Muscle layer of duodenum (tissue), 2 donors: Measurements from ENCODE around the gene CA6.
"Not testable (repeated sequence)": the region's sequence is repeated elsewhere in the genome, so short reads cannot be mapped to it uniquely, and the experiment has no call there.

Experiments
- H3K27ac ChIP-seq: one replicate; pipeline ENCODE4 v1.7.0; 2013; ENCODE audit warnings: mild to moderate bottlenecking, low read length
- H3K27me3 ChIP-seq: one replicate; pipeline ENCODE4 v1.7.0; 2013; ENCODE audit warnings: low read depth, mild to moderate bottlenecking, control low read depth, low read length
- H3K36me3 ChIP-seq, 2 donors: one replicate each; pipeline ENCODE4 v1.7.0; 2013; ENCODE audit warnings: low read length in 2 of 2, control low read depth in 1 of 2, mild to moderate bottlenecking in 1 of 2; ENCODE audit not compliant: insufficient read depth in 2 of 2, control insufficient read depth in 1 of 2
- H3K4me1 ChIP-seq, 2 donors: one replicate each; pipeline ENCODE4 v1.7.0; 2013; ENCODE audit warnings: low read length in 2 of 2, mild to moderate bottlenecking in 2 of 2, control low read depth in 1 of 2, moderate library complexity in 1 of 2; ENCODE audit not compliant: insufficient read depth in 2 of 2, control insufficient read depth in 1 of 2
- H3K4me3 ChIP-seq, 2 donors: one replicate each; pipeline ENCODE4 v1.7.0; 2013; ENCODE audit warnings: low read length in 2 of 2, low read depth in 1 of 2, mild to moderate bottlenecking in 1 of 2
- H3K9me3 ChIP-seq, 2 donors: one replicate each; pipeline ENCODE4 v1.7.0; 2013; ENCODE audit warnings: low read length in 2 of 2, control low read depth in 1 of 2, mild to moderate bottlenecking in 1 of 2; ENCODE audit not compliant: control insufficient read depth in 1 of 2
- donor health status: healthy.

Gene CA6

DNA sequence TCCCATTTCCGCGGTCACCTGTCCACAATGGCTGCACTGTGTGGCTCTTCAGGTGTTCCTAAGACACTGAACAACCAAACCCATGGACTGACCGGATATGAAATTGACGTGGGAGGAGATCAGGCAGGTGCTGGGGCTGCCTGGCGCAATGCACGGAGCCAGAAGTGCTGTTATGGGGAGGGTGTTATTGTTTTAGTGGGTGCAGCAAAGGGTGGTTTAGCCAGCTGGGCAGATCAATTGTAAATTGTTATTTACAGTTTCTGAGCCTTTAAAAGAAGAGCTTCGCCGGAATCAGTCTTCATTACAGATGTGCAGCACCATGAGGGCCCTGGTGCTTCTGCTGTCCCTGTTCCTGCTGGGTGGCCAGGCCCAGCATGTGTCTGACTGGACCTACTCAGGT is at the start of gene CA6:
Gene CA6 (plus strand): TSS at position 301 of the 400 bp plus-strand sequence. CDS start 19 bp downstream, at position 320.
- H3K36me3 ChIP-seq, result no peaks in the 10 kb centered on the region
- no peaks in the 10 kb centered on the region for H3K9me3 ChIP-seq
- no peak within 1 kb of the TSS for H3K27ac ChIP-seq
- H3K4me3 ChIP-seq, result no peak within 1 kb of the TSS
- no peaks in the 10 kb centered on the region for H3K27me3 ChIP-seq
- H3K4me1 ChIP-seq, result peaks cover 0 to 8% of the 10 kb centered on the region in 2 donors

DNA sequence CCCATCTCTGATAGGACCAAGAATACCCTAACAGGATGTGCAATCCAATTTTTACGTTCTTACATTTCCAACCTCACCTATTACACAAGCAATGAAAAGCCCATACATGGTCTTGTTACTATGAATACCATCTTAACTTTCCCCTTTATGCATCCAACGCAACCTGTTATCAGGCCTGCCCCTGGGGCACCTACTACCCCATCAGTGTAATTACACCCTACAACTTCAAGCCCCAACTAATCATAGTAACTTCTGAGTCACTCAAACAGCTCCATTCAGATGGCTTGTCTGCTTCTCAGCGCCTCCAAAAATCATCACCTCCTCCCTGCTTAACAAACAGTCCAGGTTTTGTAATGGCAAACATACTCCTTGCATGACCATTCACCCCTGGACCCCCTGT is 48.9 kb upstream of the CA6 start:
- not testable (repeated sequence) for H3K4me1 ChIP-seq, H3K9me3 ChIP-seq, H3K27ac ChIP-seq, H3K4me3 ChIP-seq, H3K36me3 ChIP-seq, H3K27me3 ChIP-seq

DNA sequence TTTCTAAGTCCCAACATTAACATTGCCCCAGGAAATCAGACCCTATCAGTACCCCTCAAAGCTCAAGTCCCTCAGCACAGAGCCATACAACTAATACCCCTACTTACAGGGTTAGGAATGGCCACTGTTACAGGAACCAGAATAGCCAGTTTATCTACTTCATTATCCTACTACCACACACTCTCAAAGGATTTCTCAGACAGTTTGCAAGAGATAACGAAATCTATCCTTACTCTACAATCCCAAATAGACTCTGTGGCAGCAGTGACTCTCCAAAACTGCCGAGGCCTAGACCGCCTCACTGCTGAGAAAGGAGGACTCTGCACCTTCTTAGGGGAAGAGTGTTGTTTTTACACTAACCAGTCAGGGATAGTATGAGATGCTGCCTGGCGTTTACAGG is 48.2 kb upstream of the CA6 start:
- H3K4me1 ChIP-seq, H3K27ac ChIP-seq, H3K9me3 ChIP-seq, H3K27me3 ChIP-seq, H3K36me3 ChIP-seq, H3K4me3 ChIP-seq: not testable (repeated sequence)

DNA sequence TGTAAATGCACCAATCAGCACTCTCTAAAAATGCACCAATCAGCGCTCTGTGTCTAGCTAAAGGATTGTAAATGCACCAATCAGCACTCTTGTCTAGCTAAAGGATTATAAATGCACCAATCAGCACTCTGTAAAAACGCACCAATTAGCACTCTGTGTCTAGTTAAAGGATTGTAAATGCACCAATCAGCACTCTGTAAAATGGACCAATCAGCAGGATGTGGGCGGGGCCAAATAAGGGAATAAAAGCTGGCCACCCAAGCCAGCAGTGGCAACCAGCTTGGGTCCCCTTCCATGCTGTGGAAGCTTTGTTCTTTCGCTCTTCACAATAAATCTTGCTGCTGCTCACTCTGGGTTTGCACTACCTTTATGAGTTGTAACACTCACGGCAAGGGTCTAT is 47.2 kb upstream of the CA6 start:
- H3K36me3 ChIP-seq, H3K4me1 ChIP-seq, H3K27ac ChIP-seq, H3K27me3 ChIP-seq, H3K9me3 ChIP-seq, H3K4me3 ChIP-seq: not testable (repeated sequence)

DNA sequence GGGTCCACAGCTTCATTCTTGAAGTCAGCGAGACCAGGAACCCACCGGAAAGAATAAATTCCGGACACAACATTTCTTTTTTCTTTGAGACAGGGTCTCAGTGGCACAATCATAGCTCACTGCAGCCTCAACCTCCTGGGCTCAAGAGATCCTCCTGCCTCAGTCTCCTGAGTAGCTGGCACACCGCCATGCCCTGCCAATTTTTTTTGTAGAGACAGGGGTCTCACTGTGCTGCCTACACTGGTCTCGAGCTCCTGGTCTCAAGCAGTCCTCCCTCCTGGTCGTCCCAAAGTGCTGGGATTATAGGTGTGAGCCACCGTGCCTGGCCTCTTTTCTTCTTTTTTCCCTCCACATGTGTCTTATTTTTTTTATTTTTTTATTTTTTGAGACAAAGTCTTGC is 46.6 kb upstream of the CA6 start:
- no peak overlapping the region for H3K27ac ChIP-seq

DNA sequence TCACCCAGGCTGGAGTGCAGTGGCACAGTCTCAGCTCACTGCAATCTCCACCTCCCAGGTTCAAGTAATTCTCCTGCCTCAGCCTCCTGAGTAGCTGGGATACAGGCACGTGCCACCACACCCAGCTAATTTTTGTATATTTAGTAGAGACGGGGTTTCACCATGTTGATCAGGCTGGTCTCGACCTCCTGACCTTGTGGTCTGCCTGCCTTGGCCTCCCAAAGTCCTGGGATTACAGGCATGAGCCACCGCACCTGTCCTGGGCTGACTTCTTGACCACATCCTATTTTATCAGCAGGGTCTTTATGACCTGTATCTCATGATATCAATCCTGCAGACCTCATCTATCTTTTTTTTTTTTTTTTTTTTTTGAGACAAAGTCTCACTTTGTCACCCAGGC is 45.0 kb upstream of the CA6 start:
- not testable (repeated sequence) for H3K27ac ChIP-seq, H3K9me3 ChIP-seq, H3K4me3 ChIP-seq, H3K36me3 ChIP-seq, H3K27me3 ChIP-seq, H3K4me1 ChIP-seq

More for the DNA sequence above, 46.6 kb upstream of the CA6 start:
- H3K4me1 ChIP-seq, result peaks cover 0 to 6% of the 10 kb centered on the region in 2 donors
- H3K4me3 ChIP-seq, result no peak overlapping the region
- no peaks in the 10 kb centered on the region for H3K36me3 ChIP-seq
- H3K9me3 ChIP-seq, result no peaks in the 10 kb centered on the region
- H3K27me3 ChIP-seq, result no peaks in the 10 kb centered on the region

DNA sequence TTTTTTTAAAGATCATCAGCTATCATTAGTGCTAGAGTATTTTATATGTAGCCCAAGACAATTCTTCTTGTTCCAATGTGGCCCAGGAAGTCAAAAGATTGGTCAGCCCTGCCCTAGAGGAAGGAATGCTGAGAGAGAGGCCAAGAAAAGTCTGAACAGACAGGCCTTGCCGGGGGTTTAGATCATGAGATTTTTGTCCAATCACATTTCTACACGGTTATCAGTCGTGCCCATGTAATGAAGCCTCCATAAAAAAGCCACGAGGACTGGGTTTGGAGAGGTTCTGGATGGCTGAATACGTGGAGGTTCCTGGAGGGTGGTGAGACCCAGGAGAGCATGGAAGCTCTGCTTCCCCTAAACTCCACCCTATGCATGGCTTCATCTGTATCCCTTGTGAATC is 42.9 kb upstream of the CA6 start:
- H3K27ac ChIP-seq, result no peak overlapping the region
- H3K27me3 ChIP-seq, result no peaks in the 10 kb centered on the region
- no peaks in the 10 kb centered on the region for H3K9me3 ChIP-seq
- H3K4me1 ChIP-seq, result peaks cover 0 to 6% of the 10 kb centered on the region in 2 donors
- no peaks in the 10 kb centered on the region for H3K36me3 ChIP-seq
- H3K4me3 ChIP-seq, result no peak overlapping the region

DNA sequence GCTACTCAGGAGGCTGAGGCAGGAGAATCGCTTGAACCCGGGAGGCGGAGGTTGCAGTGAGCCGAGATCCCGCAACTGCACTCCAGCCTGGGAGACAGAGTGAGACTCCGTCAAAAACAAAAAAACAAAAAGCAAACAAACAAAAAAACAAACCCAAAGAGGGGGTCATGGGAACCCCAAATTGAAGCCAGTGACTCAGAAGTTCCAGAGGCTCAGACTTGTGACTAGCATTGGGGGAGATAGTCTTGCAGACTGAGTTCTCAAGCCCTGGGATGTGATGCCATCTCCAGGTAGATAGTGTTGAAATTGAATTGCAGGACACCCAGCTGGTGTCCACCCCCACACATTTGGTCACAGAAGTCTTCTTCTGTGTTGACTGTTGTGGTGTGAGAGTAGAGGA is 42.3 kb upstream of the CA6 start:
- no peaks in the 10 kb centered on the region for H3K36me3 ChIP-seq
- H3K27me3 ChIP-seq, result no peaks in the 10 kb centered on the region
- no peaks in the 10 kb centered on the region for H3K9me3 ChIP-seq
- no peak overlapping the region for H3K4me3 ChIP-seq
- peaks cover 0 to 6% of the 10 kb centered on the region in 2 donors for H3K4me1 ChIP-seq
- no peak overlapping the region for H3K27ac ChIP-seq

DNA sequence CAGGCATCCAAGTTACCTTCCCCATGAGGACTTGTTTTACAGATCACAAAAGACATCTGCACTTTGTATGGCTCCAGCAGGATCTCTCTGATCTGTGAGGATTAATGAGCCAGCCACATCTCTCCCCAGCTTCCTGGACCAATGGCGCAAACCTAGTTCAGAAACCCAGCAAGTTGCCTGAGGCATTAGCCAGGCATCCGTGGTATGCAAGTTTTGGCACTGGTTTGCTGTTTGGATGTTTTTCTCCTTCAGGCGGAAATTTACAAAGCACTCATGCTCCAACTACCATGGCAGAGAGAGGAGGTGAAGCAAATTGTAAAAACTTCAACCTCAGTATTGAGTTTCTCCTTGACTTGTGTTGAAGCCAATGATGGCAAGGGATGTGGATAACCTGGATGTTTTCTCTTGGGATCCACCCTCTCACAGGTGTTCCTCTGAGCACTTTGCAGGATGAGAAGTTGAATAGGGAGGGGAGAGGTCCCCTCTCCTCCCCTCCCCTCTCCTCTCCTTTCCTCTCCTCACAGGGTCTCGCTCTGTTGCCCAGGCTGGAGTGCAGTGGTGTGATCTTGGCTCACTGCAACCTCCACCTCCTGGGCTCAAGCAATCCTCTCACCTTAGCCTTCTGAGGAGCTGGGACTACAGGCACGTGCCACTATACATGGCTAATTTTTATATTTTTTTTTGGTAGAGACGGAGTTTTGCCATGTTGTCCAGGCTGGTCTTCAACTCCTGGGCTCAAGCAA is 41.6 kb upstream of the CA6 start:
- Histone ChIP-seq H3K27me3 (no peaks in the 10 kb centered on the region), H3K36me3 (no peaks in the 10 kb centered on the region), H3K4me3 (no peak overlapping the region), H3K9me3 (no peaks in the 10 kb centered on the region), H3K27ac (no peak overlapping the region), H3K4me1 (peaks cover 0 to 6% of the 10 kb centered on the region in 2 donors)

DNA sequence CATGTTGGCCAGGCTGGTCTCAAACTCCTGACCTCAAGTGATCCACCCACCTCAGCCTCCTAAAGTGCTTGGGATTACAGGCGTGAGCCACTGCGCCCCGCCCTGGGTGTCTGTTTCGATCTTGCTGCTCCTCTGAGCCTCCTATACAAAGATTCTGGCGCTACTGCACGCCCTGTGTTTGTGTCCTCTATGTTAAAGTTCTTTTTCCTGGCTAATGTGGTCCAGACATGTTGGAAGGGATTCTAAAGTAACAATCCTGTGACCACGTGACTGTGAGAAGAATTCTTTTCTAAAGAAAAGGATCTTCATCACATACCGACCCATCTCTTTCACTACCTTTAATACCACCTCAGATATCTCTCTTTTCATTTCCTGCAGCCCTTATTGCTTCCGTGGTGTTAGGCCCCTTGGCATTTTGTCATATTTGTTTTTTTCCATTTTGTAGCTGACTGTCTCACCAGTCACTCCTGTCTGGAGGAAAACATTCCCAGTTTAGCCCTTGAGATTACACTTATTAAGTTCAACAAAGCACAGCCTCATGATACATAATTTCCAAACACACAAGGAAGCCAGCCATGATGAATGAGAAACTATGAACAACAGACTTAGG is 40.0 kb upstream of the CA6 start:
- Histone ChIP-seq H3K27ac (peak overlapping the region; percentile 21), H3K4me1 (peaks cover 0 to 6% of the 10 kb centered on the region in 2 donors), H3K9me3 (no peaks in the 10 kb centered on the region), H3K27me3 (no peaks in the 10 kb centered on the region), H3K4me3 (no peak overlapping the region), H3K36me3 (no peaks in the 10 kb centered on the region)

DNA sequence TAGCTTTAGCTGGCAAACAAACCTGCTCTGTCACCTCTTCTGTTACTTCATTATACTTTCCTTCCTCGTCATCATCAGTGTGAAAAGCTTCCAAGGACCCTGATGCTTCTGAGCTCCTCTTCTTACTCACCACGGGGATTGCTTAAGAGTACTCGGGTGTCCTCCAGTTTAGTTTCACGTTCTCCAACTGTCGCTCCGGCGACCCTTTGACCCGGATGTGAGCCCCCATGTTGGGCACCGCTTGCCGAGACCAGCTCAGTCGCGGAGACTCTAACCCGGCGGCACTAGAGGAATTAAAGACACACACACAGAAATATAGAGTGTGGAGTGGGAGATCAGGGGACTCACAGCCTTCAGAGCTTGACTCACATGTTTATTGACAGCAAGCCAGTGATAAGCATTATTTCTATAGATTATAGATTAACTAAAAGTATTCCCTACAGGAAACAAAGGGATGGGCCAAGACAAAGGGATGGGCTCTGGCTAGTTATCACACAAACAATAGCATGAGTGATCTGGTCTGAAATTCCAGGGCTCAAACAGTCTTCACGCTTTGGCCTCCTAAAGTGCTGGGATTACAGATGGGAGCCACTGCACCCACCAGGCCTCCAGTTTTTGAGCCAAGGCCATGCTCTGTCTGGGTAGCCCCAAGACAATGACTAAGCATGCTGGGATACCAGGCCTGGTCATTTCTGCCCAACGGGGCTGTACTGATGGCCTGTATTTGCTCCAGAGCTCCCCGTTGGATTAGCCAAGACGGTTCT is 37.1 kb upstream of the CA6 start:
- no peaks in the 10 kb centered on the region for H3K27me3 ChIP-seq
- H3K4me3 ChIP-seq, result no peak overlapping the region
- no peak overlapping the region for H3K27ac ChIP-seq
- no peaks in the 10 kb centered on the region for H3K9me3 ChIP-seq
- H3K4me1 ChIP-seq, result peaks cover 0 to 4% of the 10 kb centered on the region in 2 donors
- H3K36me3 ChIP-seq, result no peaks in the 10 kb centered on the region
